GM12801 (cell line): ENCODE measurements around the gene DLX2.

Source experiments
- CTCF ChIP-seq: IDR thresholded peaks from one replicate; pipeline ENCODE4 v1.5.1; 2011; ENCODE audit warnings: control low read depth; ENCODE audit not compliant: insufficient read length; ENCODE audit errors: extremely low read depth

Gene DLX2

GRCh38 chr2:172103471-172104272 is 972 bp upstream of the DLX2 start:
- no peak for TF ChIP-seq CTCF

GRCh38 chr2:172101821-172102390 is 794 bp downstream of the DLX2 start:
- no peak for TF ChIP-seq CTCF

- no peak for TF ChIP-seq CTCF
Observed at GRCh38 chr2:172100935-172101820, 1.5 kb downstream of the DLX2 start.

- TF ChIP-seq CTCF, result no peak
Observed at GRCh38 chr2:172100080-172100934, 2.4 kb downstream of the DLX2 start.

GRCh38 chr2:172099472-172100079 is 3.1 kb downstream of the DLX2 start:
- TF ChIP-seq CTCF, result no peak

- TF ChIP-seq CTCF, result no peak
Observed at GRCh38 chr2:172098650-172099471, 3.8 kb downstream of the DLX2 start.
